Epithelial cell of esophagus (primary cell): Measurements from ENCODE around the gene TMEM115.

Experiments used
- DNase-seq: peaks from one replicate; pipeline ENCODE4 v3.0.0; 2010; ENCODE audit warnings: low read depth
- H3K4me3 ChIP-seq: 2 replicates; pipeline ENCODE4 v1.5.1; 2011; ENCODE audit warnings: mild to moderate bottlenecking, low read length, control low read depth
- TF ChIP-seq, protein P1 (sequence below): IDR thresholded peaks from 2 replicates; pipeline ENCODE4 v1.5.1; 2011; ENCODE audit warnings: low read depth, mild to moderate bottlenecking, low read length, control low read depth, inconsistent platforms; ENCODE audit not compliant: insufficient read depth; ENCODE audit errors: missing control alignments

Gene TMEM115

DNA sequence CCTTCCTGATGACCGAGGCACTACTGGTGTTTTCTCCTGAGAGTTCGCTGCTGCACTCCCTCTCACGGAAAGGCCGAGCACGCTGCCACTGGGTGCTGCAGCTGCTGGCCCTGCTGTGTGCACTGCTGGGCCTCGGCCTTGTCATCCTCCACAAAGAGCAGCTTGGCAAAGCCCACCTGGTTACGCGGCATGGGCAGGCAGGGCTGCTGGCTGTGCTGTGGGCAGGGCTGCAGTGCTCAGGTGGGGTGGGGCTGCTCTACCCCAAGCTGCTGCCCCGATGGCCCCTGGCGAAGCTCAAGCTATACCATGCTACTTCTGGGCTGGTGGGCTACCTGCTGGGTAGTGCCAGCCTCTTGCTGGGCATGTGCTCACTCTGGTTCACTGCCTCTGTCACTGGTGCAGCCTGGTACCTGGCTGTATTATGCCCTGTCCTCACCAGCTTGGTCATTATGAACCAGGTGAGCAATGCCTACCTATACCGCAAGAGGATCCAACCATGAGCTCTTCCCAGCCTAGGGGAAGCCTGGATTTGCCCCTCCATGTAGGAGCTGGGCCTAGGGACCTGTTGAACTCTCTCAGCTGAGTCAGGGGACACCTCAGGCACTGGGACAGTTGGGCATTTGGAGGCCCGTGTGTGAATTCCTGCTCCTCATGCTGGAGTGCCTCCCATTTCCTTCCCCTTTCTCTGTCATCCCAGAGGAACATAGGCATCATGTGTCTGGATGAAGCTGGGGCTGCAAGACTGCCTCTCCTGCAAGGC is 5.9 kb downstream of the TMEM115 start:
- no peak overlapping the region for H3K4me3 ChIP-seq
- no peak for DNase-seq
- TF ChIP-seq, protein P1, sequence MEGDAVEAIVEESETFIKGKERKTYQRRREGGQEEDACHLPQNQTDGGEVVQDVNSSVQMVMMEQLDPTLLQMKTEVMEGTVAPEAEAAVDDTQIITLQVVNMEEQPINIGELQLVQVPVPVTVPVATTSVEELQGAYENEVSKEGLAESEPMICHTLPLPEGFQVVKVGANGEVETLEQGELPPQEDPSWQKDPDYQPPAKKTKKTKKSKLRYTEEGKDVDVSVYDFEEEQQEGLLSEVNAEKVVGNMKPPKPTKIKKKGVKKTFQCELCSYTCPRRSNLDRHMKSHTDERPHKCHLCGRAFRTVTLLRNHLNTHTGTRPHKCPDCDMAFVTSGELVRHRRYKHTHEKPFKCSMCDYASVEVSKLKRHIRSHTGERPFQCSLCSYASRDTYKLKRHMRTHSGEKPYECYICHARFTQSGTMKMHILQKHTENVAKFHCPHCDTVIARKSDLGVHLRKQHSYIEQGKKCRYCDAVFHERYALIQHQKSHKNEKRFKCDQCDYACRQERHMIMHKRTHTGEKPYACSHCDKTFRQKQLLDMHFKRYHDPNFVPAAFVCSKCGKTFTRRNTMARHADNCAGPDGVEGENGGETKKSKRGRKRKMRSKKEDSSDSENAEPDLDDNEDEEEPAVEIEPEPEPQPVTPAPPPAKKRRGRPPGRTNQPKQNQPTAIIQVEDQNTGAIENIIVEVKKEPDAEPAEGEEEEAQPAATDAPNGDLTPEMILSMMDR, result no peak

DNA sequence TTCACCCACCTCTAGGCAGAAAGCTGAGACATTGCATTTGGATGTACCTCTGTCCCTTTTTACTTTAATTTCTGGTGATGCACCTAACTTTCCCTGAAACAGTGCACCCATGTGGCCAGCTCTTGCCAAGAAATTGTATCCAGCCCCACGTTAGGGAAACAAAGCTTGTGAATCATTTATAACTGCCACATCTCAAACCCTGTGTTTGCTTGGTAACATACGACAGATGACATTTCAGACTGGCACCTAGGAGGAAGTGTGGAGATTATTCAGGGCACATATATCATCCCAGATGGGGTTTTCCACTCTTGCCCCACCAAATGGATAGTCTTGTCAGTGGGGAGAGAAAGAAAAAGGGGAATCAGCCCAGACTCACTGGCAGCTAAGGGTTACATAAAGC is 6.5 kb downstream of the TMEM115 start:
- peak; percentile 56 for DNase-seq
- TF ChIP-seq, protein P1, result peak; percentile 41

DNA sequence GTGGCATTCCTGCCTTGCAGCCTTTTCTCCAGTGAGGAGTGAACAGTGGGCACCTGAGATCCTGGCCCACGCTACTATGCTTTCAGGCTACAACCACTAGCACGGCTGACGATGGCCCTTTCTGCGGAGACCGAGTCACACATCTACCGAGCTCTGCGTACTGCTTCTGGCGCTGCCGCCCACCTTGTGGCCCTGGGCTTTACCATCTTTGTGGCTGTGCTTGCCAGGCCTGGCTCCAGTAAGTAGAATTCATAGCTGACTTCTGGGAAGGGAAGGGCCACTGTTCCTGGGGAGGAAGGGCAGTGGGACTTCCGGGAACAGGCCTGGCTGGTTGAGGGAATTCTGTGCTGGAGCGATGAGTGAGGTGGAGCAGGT is 8.0 kb downstream of the TMEM115 start:
- TF ChIP-seq, protein P1, result no peak
- H3K4me3 ChIP-seq, result peak overlapping the region; percentile 88
- no peak for DNase-seq

More for the DNA sequence above, 6.5 kb downstream of the TMEM115 start:
- no peak overlapping the region for H3K4me3 ChIP-seq

DNA sequence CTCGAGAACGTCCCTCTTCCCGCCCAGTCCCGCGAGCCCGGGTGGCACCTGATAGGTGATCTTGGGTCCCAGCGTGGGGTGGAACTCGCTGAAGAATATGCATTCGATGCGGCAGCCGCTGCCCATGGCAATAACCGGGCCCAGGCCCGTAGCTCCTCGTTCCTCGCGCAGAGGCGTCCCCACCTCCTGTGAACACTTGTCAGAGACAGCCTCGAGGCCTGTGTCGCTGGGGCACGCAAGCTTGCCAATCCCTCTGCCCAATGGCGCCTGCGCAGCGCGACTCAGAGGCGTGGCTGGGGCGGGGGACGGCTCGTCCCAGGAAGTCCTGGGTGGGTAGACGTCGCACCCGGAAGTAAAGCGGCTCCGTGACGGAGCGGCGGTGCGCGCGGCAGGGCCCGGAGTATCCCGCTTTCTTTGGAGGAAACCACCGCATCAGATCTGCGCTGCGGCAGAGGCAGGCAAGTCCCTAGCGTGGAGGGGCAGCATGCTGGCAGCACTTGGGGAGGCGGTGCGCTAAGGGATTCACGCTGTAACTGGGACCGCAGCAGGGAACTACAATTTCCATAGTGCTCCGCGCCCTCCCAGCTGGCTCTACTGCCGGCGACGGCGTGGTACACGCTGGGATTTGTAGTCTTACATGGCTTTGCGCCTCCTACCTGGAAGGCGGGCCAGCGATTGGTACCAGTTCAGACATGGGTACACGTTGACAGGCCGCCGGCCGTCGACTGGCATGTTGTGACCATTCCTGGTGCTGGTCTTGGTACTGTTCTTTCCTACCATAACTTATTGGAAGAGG is 8.6 kb downstream of the TMEM115 start, which contains the start of the genes CYB561D2 and NPRL2:
TSS of gene CYB561D2 (plus strand) at position 336 of the 796 bp plus-strand sequence. CDS start 572 bp downstream, outside the sequence.
TSS of gene NPRL2 (minus strand) at position 249 of the 796 bp plus-strand sequence. CDS start at position 126, 123 bp downstream.
- TF ChIP-seq, protein P1, result no peak
- H3K4me3 ChIP-seq, result peak within 1 kb of the TSS; percentile 88
- DNase-seq, result peak; percentile 97

DNA sequence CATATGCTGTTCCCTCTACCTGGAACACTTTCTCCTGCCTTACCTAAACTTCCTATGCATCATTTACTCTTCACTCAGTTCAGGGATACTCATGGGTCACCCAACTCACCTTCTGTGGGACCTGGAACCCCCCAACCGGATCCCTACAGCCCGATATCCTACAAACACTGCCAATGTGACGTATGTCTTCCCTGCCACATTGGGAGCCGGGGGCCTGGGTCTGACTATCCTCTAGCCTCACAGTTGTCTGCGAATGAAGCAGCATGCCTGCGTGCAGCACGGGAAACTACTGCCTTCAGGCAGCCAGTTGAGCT is 9.2 kb downstream of the TMEM115 start:
- peak overlapping the region; percentile 88 for H3K4me3 ChIP-seq
- TF ChIP-seq, protein P1, result no peak
- DNase-seq, result no peak

DNA sequence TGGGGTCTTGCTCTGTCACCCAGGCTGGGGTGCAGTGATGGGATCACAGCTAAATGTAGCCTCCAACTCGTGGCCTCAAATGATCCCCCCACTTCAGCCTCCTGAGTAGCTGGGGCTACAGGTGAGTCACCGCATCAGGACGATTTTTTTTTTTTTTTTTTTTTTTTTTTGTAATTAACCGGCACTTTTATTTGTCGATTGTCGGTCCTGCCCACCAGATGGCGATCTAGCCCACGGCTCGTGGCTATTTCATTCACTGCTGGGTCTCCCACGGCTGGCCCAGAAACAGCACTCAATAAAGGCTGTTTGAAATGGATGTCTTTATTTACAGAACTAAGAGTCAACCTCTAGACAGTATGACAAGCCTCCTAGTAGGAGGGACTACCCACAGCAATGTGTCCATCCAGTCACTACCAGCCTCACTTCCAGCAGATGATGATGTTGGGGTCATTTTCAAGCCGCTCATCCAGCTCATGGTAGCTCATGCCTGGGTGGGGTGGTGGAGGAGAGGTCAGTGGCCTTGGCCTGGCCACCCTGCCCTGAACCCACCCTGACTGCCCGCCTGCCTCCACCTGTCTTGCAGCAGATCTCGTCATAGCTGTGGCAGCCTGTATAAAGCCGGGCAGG is 12.0 kb downstream of the TMEM115 start:
- H3K4me3 ChIP-seq, result no peak overlapping the region
- TF ChIP-seq, protein P1, result peak; percentile 65
- peak; percentile 73 for DNase-seq
